Astrocyte of the spinal cord (primary cell): ENCODE data around the gene NR1H3.

Experiments used
- DNase-seq: peaks from one replicate; pipeline ENCODE4 v3.0.0; 2011; ENCODE audit warnings: low read depth, low spot score
- H3K4me3 ChIP-seq: 2 replicates; pipeline ENCODE4 v1.5.1; 2011; ENCODE audit warnings: low read depth, mild to moderate bottlenecking, low read length, moderate library complexity
- in situ Hi-C: cut with HindIII; loops from 2 replicates; pipeline ENCODE4 v1.10.0; 2017; ENCODE audit warnings: low sequenced_read_pairs
- TF ChIP-seq, protein P1 (sequence below): IDR thresholded peaks from 2 replicates; pipeline ENCODE4 v1.5.1; 2012; ENCODE audit warnings: low read depth, mild to moderate bottlenecking, low read length, inconsistent platforms

NR1H3 gene

GRCh38 chr11:47267876-47268275, 10.1 kb downstream of the NR1H3 start:
- TF ChIP-seq, protein P1, sequence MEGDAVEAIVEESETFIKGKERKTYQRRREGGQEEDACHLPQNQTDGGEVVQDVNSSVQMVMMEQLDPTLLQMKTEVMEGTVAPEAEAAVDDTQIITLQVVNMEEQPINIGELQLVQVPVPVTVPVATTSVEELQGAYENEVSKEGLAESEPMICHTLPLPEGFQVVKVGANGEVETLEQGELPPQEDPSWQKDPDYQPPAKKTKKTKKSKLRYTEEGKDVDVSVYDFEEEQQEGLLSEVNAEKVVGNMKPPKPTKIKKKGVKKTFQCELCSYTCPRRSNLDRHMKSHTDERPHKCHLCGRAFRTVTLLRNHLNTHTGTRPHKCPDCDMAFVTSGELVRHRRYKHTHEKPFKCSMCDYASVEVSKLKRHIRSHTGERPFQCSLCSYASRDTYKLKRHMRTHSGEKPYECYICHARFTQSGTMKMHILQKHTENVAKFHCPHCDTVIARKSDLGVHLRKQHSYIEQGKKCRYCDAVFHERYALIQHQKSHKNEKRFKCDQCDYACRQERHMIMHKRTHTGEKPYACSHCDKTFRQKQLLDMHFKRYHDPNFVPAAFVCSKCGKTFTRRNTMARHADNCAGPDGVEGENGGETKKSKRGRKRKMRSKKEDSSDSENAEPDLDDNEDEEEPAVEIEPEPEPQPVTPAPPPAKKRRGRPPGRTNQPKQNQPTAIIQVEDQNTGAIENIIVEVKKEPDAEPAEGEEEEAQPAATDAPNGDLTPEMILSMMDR: no peak
- no peak overlapping the region for H3K4me3 ChIP-seq
- DNase-seq: no peak
- in situ Hi-C loops: no loop called here

DNA sequence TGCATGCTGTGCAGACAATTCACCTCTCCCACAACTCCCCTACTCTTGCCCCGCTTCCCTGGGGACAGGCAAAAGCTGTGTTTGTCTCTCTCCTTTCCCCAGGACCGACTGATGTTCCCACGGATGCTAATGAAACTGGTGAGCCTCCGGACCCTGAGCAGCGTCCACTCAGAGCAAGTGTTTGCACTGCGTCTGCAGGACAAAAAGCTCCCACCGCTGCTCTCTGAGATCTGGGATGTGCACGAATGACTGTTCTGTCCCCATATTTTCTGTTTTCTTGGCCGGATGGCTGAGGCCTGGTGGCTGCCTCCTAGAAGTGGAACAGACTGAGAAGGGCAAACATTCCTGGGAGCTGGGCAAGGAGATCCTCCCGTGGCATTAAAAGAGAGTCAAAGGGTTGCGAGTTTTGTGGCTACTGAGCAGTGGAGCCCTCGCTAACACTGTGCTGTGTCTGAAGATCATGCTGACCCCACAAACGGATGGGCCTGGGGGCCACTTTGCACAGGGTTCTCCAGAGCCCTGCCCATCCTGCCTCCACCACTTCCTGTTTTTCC, 10.7 kb downstream of the NR1H3 start:
- in situ Hi-C loops: no loop called here
- TF ChIP-seq, protein P1: no peak
- H3K4me3 ChIP-seq: no peak overlapping the region

GRCh38 chr11:47269002-47269828, 11.4 kb downstream of the NR1H3 start:
- in situ Hi-C loops: no loop called here
- H3K4me3 ChIP-seq: peak overlapping the region; percentile 71
- DNase-seq: peak; percentile 87
- TF ChIP-seq, protein P1: no peak

More for the DNA sequence above, 10.7 kb downstream of the NR1H3 start:
- no peak for DNase-seq

GRCh38 chr11:47269829-47270305, 12.1 kb downstream of the NR1H3 start, which contains the start of gene MADD:
TSS of gene MADD (plus strand) at chr11:47270133.
- H3K4me3 ChIP-seq: peak within 1 kb of the TSS; percentile 71
- in situ Hi-C loops: no loop called here
- TF ChIP-seq, protein P1: no peak
- DNase-seq: peak; percentile 78

DNA sequence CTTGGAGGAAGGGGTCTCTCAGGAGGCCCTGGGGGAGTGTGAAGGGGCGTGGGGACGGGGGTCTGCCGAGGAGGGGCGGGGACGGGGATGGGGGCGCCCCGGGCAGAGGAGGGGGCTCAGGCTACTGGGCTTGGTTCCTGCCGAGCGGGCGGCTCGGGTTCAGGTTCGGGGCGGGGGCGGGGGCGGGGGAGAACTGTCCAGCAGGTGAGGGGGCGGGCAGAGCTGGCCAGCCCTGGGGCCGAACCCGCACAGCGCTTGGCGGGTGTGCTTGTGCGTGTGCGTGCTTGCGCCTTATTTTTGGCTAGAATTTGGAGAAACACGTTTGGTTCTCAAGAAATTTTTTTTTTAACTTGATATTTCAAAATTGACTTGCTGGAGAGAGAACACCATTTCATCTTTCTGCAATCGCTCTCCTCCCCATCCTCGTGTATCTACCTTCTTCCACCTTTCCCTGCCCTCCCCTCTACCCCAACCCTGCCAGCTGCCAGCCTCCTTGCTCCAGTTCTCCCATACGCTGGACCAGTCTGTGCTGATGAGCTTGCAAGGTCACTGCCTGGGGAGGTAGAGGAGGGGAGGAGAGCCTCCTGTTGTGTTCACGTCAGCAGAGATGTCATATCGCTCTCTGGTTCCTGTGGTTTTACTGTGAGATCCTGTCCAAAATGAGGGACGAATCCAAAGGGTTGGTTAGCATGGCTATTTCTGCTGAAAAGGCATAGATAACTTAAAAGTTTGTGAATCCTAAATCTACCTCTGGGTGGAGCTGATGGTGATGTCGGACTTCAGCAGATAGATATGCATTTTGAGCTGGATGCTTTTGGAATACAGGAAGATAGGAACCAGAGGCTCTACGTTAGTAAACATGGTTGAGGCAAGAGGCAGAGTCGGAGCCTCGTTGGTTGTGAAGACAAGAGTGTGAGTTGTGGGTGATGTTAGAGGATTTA, 12.8 kb downstream of the NR1H3 start:
- peak overlapping the region; percentile 71 for H3K4me3 ChIP-seq
- TF ChIP-seq, protein P1: peak; percentile 23
- in situ Hi-C loops: no loop called here
- peak; percentile 62 for DNase-seq

GRCh38 chr11:47271328-47271727, 13.5 kb downstream of the NR1H3 start:
- TF ChIP-seq, protein P1: no peak
- no peak overlapping the region for H3K4me3 ChIP-seq
- in situ Hi-C loops: no loop called here
- no peak for DNase-seq
